Adrenal gland (tissue), 5 donors: ENCODE results near the gene CEP192.

Experiments used
- POLR2A ChIP-seq, 2 donors: fragments of 450-650 bp; IDR thresholded peaks; one replicate each; pipeline ENCODE4 v1.6.1; 2017; ENCODE audit warnings: antibody characterized with exemption in 2 of 2, mild to moderate bottlenecking in 2 of 2, moderate library complexity in 1 of 2
- TF ChIP-seq, protein P1 (sequence below), 6 experiments: fragments of 450-650 bp in 4 of 6; fragments of 200-600 bp in 2 of 6; sonication (generic) in 1 of 6; IDR thresholded peaks; 1 replicate in 5 of 6; 2 replicates in 1 of 6; pipeline versions ENCODE4 v1.5.1 to v1.8.0; 2016 to 2021; ENCODE audit warnings: antibody characterized with exemption in 6 of 6, mild to moderate bottlenecking in 2 of 6, moderate library complexity in 1 of 6
- donor health status: DM: no; HTN: no; CAD: no.

DNA sequence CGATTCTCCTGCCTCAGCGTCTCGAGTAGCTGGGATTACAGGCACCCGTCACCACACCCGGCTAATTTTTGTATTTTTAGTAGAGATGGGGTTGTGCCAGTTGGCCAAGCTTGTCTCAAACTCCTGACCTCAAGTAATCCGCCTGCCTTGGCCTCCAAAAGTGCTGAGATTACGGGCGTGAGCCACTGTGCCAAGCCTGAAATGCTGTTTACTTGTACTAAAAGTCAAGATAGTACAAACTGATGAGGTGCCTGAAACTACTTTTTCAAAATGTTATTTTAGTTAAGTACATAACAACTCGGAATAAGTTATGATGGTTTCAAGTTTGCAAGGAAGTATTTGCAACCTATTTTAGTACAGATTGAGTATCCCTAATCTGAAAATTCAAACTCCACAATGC, 85.7 kb downstream of the CEP192 start:
- TF ChIP-seq, protein P1, sequence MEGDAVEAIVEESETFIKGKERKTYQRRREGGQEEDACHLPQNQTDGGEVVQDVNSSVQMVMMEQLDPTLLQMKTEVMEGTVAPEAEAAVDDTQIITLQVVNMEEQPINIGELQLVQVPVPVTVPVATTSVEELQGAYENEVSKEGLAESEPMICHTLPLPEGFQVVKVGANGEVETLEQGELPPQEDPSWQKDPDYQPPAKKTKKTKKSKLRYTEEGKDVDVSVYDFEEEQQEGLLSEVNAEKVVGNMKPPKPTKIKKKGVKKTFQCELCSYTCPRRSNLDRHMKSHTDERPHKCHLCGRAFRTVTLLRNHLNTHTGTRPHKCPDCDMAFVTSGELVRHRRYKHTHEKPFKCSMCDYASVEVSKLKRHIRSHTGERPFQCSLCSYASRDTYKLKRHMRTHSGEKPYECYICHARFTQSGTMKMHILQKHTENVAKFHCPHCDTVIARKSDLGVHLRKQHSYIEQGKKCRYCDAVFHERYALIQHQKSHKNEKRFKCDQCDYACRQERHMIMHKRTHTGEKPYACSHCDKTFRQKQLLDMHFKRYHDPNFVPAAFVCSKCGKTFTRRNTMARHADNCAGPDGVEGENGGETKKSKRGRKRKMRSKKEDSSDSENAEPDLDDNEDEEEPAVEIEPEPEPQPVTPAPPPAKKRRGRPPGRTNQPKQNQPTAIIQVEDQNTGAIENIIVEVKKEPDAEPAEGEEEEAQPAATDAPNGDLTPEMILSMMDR (IDR thresholded peaks at IDR 0.05) = no peak
- no peak for TF ChIP-seq POLR2A (IDR thresholded peaks at IDR 0.05)
